Measurements from ENCODE around the gene FAM204A. TPM values are rescaled to one million over a fixed set of nuclear protein-coding genes. Genes with fewer than 3 reads are reported as not detected.

FAM204A gene
- total and polyA plus RNA-seq, 2 of the 13 experiments (the other 11 are each of a cell fraction or from before 2014, with no cell fraction given) = 9.2 to 61.0 TPM

DNA sequence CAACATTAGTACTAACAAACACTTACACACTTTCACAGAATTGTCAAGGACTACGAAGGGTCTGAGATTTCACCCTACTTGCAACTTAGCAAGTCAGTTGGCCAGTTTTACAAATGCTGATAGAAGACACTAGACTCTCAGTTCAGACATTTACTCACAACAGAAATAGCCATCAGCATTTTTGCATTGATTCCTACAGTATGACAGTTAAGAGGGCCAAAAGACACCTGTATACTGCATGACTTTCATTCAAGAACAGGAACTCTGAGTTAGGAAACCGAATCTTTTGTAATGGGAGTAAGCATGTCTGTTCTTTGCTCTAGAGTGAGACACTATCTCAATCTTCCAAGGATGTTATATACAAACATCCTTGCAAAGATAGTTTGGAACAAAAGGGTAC is 40.9 kb downstream of the FAM204A start:
- WGBS (ENCODE audit: low lambda C conversion rate) = 82% methylated on average over 2 of the region's 2 CpGs
- CTCF ChIA-PET (ENCODE audit: low intra/inter-chr PET ratio, low total read pairs) = no interaction called here
- DNase-seq (ENCODE audit: low spot score) (no peak), ATAC-seq (no peak), FAIRE-seq (no peak)
- no TSS peak for BruUV-seq (replicated peaks)
- no peak overlapping the region for H2AFZ ChIP-seq (ENCODE audit: low read length)
- no peaks in the 10 kb centered on the region for H3K27me3 ChIP-seq (ENCODE audit: control insufficient read depth in 1 of 2, insufficient read depth in 2 of 2, low read length in 2 of 2)
- TF ChIP-seq, protein P1, sequence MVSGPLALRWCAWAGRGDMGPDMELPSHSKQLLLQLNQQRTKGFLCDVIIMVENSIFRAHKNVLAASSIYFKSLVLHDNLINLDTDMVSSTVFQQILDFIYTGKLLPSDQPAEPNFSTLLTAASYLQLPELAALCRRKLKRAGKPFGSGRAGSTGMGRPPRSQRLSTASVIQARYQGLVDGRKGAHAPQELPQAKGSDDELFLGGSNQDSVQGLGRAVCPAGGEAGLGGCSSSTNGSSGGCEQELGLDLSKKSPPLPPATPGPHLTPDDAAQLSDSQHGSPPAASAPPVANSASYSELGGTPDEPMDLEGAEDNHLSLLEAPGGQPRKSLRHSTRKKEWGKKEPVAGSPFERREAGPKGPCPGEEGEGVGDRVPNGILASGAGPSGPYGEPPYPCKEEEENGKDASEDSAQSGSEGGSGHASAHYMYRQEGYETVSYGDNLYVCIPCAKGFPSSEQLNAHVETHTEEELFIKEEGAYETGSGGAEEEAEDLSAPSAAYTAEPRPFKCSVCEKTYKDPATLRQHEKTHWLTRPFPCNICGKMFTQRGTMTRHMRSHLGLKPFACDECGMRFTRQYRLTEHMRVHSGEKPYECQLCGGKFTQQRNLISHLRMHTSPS (CRISPR knock-in tag; IDR thresholded peaks at IDR 0.05; ENCODE audit: low read depth) = no peak
- no peak for TF ChIP-seq SP4 (CRISPR knock-in tag; IDR thresholded peaks at IDR 0.05)
- TF ChIP-seq ZNF704 (CRISPR knock-in tag; IDR thresholded peaks at IDR 0.05; ENCODE audit: borderline replicate concordance) = no peak
- TF ChIP-seq RBM22 (optimal IDR thresholded peaks at IDR 0.05; ENCODE audit: low read length) = no peak
- TF ChIP-seq, protein P2, sequence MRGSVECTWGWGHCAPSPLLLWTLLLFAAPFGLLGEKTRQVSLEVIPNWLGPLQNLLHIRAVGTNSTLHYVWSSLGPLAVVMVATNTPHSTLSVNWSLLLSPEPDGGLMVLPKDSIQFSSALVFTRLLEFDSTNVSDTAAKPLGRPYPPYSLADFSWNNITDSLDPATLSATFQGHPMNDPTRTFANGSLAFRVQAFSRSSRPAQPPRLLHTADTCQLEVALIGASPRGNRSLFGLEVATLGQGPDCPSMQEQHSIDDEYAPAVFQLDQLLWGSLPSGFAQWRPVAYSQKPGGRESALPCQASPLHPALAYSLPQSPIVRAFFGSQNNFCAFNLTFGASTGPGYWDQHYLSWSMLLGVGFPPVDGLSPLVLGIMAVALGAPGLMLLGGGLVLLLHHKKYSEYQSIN (CRISPR knock-in tag; IDR thresholded peaks at IDR 0.05; ENCODE audit: borderline replicate concordance) = no peak
- TF ChIP-seq ZNF230 (CRISPR knock-in tag; IDR thresholded peaks at IDR 0.05) = no peak
- no peak for TF ChIP-seq HBP1 (CRISPR knock-in tag; IDR thresholded peaks at IDR 0.05; ENCODE audit: low read depth)
- no peak for TF ChIP-seq ZNF292 (CRISPR knock-in tag; IDR thresholded peaks at IDR 0.05; ENCODE audit: borderline replicate concordance, low read depth)
- TF ChIP-seq SSRP1 (CRISPR knock-in tag; IDR thresholded peaks at IDR 0.05) = no peak
- TF ChIP-seq ZFP37 (CRISPR knock-in tag; IDR thresholded peaks at IDR 0.05; ENCODE audit: borderline replicate concordance) = no peak
- TF ChIP-seq ZNF674 (CRISPR knock-in tag; IDR thresholded peaks at IDR 0.05; ENCODE audit: low read depth) = no peak
- TF ChIP-seq ZNF354B (CRISPR knock-in tag; IDR thresholded peaks at IDR 0.05) = no peak
- TF ChIP-seq TP53 (CRISPR knock-in tag; conservative IDR thresholded peaks at IDR 0.05) = no peak
- no peak for TF ChIP-seq ZNF136 (CRISPR knock-in tag; IDR thresholded peaks at IDR 0.05; ENCODE audit: low read depth)
- no peak for TF ChIP-seq RCOR2 (CRISPR knock-in tag; IDR thresholded peaks at IDR 0.05)
- no peak for TF ChIP-seq ZBTB7B (CRISPR knock-in tag; IDR thresholded peaks at IDR 0.05)
- intact Hi-C loops (cut with micrococcal nuclease; ENCODE audit: unreplicated experiment) (no loop called here), in situ Hi-C loops (cut with HindIII; ENCODE audit: extremely low pct_ligation_motif_present, low pct_unique_long_range_greater_than_20kb) (no loop called here)
- H3K27ac ChIP-seq (ENCODE audit: extremely low read length, insufficient read depth, low read length) = no peak overlapping the region
- no peaks in the 10 kb centered on the region for H3K4me1 ChIP-seq (ENCODE audit: insufficient read depth, low read length)
- no peaks in the 10 kb centered on the region for H3K9me3 ChIP-seq (ENCODE audit: low read length)
- POLR2A ChIA-PET = no interaction called here
- peaks cover 0 to 4% of the 10 kb centered on the region in 2 experiments; a peak in 1 of 5 replicates for H3K36me3 ChIP-seq (replicated peaks in 1 of 2; ENCODE audit: control insufficient read depth in 1 of 2, insufficient read depth in 2 of 2, low read length in 2 of 2)
- no peaks in the 10 kb centered on the region for H4K20me1 ChIP-seq (ENCODE audit: insufficient read depth, low read length)
- H3K4me2 ChIP-seq (ENCODE audit: low read depth, low read length) = no peak overlapping the region
- H3K4me3 ChIP-seq (replicated peaks in 1 of 3; ENCODE audit: insufficient read depth in 1 of 3, low read depth in 2 of 3, low read length in 3 of 3) = no peak overlapping the region
- H3K79me2 ChIP-seq (ENCODE audit: insufficient read depth, low read length) = no peaks in the 10 kb centered on the region
- no peak overlapping the region for H3K9ac ChIP-seq (ENCODE audit: insufficient read depth, low read depth, low read length)
